ENCODE results near the gene MS4A14. TPM values are rescaled to one million over a fixed set of nuclear protein-coding genes. Genes with fewer than 3 reads are reported as not detected.

MS4A14 gene
- total RNA-seq, 1 donor from 2014 or later: 1.5 TPM

Other genes with a start within 250 kb of the MS4A14 start
- gene MS4A6A, start 213.4 kb upstream of the MS4A14 start, total RNA-seq: 51.1 TPM
- 4.7 TPM for gene MS4A4E, start 153.3 kb upstream of the MS4A14 start, total RNA-seq
- 8.4 TPM for gene MS4A4A, start 115.8 kb upstream of the MS4A14 start, total RNA-seq
- not detected for gene MS4A6E, start 69.2 kb upstream of the MS4A14 start, total RNA-seq
- 33.2 TPM for gene MS4A7, start 17.9 kb upstream of the MS4A14 start, total RNA-seq
- gene MS4A5, start 33.1 kb downstream of the MS4A14 start, total RNA-seq: not detected
- 0.49 TPM for gene MS4A1, start 59.4 kb downstream of the MS4A14 start, total RNA-seq
- gene MS4A12, start 96.3 kb downstream of the MS4A14 start, total RNA-seq: not detected
- gene MS4A13, start 118.9 kb downstream of the MS4A14 start, total RNA-seq: not detected

All from ureter (tissue), 1 donor.